ENCODE measurements around the gene ADO.
A peak's percentile ranks its signal among the peaks of the same experiment; 100 is the strongest.

Gene ADO

GRCh38 chr10:62792261-62792660, 12.3 kb upstream of the ADO start:
- no peak for DNase-seq (ENCODE audit: low spot score)

DNA sequence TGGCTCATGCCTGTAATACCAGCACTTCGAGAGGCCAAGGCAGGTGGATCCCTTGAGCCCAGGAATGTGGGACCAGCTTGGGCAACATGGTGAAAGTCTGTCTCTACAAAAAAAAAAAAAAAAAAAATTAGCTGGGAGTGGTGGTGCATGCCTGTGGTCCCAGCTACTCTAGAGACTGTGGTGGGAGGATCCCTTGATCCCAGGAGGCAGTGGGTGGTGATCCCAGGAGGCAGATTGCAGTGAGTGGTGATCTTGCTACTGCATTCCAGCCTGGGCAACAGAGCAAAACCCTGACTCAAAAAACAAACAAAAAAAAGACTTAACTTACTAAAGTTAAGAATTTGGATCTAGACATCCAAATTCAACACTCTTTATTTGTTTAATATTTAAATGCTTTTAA, 10.2 kb upstream of the ADO start:
- DNase-seq (ENCODE audit: low spot score) = no peak

GRCh38 chr10:62795100-62795499, 9.4 kb upstream of the ADO start:
- DNase-seq (ENCODE audit: low spot score) = no peak

DNA sequence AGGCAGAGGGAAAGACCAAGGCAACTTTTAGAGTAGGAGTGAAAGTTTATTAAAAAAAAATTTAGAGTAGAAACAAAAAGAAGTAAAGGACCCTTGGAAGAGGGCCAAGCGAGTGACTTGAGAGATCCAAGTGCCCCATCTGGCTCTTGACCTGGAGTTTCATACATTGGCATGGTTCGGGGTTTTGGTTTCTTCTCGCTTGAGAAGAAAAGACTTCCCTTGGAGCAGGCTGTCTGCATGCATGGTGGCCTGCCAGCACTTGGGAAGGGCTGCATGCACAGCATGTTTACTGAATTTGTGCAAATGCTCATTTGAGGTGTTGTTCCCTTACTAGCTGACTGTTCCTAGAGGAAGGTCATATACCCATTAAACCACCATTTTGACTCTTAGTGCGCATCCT, 8.8 kb upstream of the ADO start:
- DNase-seq (ENCODE audit: low spot score) = no peak

GRCh38 chr10:62796896-62797295, 7.6 kb upstream of the ADO start:
- no peak for DNase-seq (ENCODE audit: low spot score)

DNA sequence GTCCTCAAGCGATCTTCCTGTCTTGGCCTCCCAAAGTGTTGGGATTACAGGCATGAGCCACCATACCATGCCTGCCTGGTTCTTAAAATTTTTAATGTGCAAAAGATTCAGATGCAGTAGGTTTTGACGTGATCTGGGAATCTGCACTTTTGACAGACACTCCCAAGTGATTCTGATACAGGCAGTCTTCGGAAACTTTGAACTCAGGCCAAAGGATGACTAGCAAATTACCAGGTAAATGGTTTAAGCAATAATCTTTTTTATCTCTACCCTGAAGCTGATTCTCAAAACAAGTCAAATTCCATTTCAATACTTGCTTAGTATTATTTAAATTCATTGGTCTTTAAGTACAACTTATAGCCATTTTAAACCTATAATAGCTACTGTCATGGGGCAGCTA, 2.6 kb upstream of the ADO start:
- DNase-seq (ENCODE audit: low spot score) = no peak

GRCh38 chr10:62803724-62804355, 680 bp upstream of the ADO start:
- DNase-seq (ENCODE audit: low spot score) = no peak

- peak; percentile 16 for DNase-seq (ENCODE audit: low spot score)
Observed at GRCh38 chr10:62805231-62806099, 945 bp downstream of the ADO start.

DNA sequence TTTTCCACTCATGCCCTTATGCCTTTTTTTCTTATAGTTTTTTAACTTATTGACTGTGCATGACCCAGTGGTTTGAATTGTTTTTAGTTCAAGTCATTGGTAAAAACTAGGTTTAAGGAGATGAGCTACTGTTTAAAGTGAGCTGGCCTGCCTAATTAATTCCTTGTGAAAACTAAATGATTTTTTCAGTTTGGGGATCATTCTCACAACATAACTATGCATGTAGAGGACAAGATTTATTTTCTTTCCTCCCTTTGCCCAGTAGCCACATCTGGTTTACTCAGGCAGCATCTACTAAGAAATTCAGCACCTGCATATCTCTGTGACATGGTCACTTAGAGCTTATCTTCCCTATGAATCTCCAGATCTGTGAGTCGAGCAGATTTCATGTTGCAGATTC, 1.7 kb downstream of the ADO start:
- no peak for DNase-seq (ENCODE audit: low spot score)

- DNase-seq (ENCODE audit: low spot score) = no peak
Observed at GRCh38 chr10:62810156-62810902, 5.8 kb downstream of the ADO start.

DNA sequence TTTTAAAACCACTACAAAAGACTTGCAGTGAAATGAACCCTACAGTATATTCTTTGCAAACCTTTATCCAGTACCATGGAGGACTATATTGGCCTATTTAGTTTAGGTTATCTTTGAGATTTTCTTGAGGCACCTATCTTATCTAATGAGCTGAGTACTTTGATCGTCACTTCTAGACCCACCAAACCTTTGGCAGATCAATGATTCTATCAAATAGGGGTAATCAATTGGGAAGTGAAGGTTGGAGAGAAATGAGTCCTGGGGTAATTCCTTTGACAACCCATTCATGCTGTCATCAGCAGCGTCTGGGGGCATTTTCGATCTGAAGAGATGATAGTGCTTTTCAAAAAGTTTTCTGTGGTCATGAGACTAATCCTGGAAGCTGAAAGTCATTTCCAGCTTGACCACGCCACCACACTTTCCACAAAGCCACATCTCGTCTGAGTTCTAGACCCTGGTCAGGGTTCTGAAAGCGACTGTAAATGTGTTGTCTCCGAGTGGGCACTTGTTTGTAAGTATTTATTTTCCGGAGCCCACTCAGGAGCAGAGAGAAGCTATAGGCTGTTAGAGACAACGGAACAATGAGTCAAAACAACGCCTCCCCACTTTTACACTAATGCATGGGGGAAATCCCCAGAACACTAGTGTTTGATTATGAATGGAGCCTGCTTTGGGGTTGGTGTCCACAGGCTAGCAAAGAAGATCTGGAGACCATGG, 6.8 kb downstream of the ADO start:
- no peak for DNase-seq (ENCODE audit: low spot score)

DNA sequence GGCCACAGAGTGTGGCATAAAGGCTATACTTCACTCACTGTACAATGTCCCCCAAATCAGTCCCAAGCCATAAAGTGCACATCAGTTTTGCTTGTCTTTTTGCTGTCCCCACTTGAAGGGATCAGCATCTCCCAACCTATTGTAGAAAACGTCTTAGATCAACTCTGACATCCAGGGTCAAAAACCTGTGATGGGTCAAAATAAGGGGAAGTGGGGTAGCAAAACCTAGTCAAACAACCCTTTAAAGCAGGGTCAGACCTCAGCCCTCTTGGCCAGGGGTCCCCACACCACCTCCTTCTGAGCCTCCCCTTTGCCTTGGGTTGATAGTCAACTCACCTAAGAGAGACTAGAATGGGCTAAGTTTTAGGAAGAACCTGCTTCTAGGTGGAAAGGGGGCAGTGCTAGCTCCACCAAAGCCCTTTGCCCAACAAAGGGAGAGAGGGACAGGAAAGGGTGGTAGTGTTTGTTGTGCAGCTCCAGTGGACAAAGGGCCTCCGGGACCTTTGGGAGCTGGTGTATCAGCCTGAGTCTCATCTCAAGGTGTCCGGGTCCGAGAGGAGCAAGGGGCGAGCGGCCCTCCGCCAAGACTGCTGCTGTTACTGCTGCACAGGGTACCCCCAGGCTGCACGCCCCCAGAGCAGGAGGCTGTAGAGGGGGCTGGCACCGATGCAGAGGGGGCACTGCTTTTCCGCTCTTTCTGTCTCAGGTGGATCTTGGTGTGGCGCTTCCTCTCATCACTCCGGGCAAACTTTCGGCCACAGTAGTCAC, 8.3 kb downstream of the ADO start:
- DNase-seq (ENCODE audit: low spot score) = no peak

DNA sequence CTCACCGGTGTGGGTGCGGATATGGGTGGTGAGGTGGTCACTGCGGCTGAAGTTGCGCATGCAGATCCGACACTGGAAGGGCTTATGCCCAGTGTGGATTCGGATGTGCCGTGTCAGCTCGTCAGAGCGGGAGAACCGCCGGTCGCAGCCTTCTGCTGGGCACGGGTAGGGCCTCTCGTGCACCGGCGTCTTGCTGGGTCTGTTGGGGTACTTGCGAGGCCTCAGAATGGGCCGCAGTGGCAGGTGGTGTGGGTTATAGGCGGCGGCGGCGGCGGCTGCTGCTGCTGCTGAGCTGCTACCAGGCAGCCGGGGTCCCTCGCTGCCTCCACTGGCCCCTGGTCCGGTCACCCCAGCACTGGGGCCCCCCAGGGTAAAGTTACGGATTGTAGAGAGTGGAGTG, 8.9 kb downstream of the ADO start:
- DNase-seq (ENCODE audit: low spot score) = no peak

DNA sequence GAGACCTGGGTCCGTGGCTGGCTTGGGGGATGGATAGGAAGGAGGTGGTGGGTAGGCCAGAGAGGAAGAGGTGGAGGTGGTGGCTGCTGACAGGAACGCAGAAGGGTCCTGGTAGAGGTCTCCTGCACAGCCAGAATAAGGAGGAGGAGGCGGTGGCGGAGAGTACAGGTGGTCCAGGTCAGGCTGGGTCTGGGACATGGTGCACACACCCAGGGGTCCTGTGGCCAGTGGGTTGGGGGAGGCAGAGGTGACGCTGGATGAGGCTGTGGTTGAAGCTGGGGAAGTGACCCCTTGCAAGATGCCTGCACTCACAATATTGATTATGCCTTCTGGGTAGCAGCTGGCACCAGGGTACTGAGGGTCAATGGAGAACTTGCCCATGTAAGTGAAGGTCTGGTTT, 9.5 kb downstream of the ADO start:
- no peak for DNase-seq (ENCODE audit: low spot score)

- no peak for DNase-seq (ENCODE audit: low spot score)
Observed at GRCh38 chr10:62814756-62815380, 10.3 kb downstream of the ADO start.

DNA sequence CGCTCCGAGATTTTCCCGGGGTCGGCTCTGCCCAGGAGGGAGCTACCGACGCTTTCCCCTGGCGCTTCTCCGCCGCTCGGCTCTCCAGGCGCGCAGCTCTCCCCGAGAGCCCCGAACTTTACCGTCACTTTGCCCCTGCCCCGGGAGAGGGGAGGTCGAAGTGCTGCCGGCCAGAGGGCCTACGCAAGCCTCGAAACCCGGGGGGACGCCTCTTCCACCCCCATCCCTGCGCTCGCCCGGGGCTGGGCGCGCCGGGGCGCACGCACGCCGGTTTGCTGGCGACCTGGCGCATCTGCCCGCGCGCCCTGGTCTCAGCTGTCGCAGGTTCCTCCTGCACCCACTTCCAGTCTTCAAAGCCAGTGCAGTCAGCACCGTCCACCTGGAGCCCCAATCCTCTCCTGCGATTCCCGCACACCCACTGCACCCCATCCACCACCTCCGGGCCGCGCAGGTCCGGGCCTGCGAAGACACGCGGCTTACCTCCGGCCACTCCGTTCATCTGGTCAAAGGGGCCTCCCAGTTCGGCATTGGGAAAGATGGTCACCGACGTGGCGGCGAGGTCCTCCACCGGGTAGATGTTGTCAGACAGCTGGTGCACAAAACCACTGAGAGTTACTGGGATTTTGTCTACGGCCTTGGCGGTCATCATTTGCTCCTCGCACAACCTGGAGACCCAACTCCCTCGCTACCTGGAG, 11.0 kb downstream of the ADO start:
- no peak for DNase-seq (ENCODE audit: low spot score)

DNA sequence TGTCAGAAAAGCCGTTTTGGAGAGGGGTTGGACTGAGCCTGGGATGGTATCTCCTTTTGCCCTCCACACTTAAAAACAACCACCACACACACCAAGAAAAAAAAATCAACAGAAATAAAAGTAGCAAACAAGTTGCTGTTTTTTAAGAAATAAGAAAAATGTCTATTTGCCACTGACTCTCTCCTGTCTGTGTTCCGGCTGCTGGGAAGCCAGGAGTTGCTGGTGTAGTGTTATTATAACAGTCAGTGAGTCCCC, 11.5 kb downstream of the ADO start:
- no peak for DNase-seq (ENCODE audit: low spot score)

- peak; percentile 94 for DNase-seq (ENCODE audit: low spot score)
Observed at GRCh38 chr10:62816331-62817120, 12.0 kb downstream of the ADO start, which contains the start of gene EGR2. Gene EGR2, minus strand, starts transcription at chr10:62816366. Its CDS starts 337 bp downstream, at chr10:62816029.

DNA sequence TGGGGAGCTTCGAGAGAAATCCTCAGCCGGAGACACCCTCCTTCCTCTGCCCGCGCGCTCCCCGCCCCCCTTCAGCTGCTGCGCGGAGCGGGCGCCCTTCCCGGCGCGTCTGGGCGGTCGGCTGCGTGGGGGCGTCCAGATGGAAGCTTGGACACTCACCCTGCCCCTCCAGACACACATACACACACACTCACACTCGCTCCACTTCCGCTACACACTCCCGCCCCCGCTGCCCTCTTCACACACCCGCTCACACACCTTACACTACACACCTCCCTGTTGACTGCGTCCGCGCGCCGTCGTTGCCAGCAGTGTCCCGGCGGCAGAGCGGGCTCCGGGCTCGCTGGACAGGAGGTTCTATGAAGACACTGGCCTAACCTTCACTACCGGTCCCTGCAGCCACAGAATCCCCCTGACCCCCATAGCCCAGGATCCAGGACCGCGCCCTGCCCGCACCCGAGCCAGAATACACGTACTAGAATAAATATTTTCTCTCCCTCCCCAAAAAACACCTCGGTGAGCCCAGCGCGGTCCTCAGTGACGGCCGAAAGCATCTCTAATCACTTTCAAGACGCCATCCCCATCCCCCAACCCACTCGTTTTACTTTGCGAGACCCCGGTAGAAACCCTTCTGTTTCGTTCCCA, 12.7 kb downstream of the ADO start:
- no peak for DNase-seq (ENCODE audit: low spot score)
